HG02885 (cell line): ENCODE results near the gene RAPGEF2.
"Not testable (repeated sequence)": the region's sequence is repeated elsewhere in the genome, so short reads cannot be mapped to it uniquely, and the experiment has no call there.

Experiments
- ATAC-seq: cut with Tn5 transposase; IDR thresholded peaks from one replicate; pipeline ENCODE4 v1.9.1; 2021; ENCODE audit warnings: mild to moderate bottlenecking; ENCODE audit not compliant: unreplicated experiment, poor library complexity

RAPGEF2 gene

DNA sequence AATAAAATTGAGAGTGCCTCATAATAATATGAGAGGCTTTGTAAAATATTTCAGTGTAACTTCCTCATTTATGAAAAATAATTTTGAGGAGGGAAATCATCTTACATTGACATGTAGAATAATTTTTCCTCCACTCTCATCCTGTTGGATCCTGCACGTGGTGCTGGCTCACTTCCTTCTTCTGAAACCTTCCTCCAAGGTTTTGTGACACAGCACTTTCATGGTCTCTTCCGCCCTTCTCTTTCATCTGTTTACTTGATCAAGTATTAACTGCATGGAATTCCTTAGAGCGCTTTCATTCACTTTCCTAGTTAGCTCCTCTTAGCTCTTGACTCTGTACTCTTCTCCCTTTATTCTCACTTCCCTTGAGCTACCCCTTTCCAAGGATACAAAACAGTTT is 246.5 kb downstream of the RAPGEF2 start:
- ATAC-seq, result no peak

DNA sequence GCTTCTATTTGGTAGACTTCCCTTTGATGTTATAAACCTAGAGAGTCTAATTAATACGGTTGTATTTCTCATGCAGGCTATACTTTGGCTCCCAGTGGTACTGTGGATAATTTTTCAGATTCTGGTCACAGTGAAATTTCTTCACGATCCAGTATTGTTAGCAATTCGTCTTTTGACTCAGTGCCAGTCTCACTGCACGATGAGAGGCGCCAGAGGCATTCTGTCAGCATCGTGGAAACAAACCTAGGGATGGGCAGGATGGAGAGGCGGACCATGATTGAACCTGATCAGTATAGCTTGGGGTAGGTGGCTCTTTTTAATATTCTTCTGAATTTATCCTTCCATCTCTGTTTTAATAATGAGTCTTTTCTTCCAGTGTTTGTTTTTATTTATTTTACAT is 249.7 kb downstream of the RAPGEF2 start:
- no peak for ATAC-seq

DNA sequence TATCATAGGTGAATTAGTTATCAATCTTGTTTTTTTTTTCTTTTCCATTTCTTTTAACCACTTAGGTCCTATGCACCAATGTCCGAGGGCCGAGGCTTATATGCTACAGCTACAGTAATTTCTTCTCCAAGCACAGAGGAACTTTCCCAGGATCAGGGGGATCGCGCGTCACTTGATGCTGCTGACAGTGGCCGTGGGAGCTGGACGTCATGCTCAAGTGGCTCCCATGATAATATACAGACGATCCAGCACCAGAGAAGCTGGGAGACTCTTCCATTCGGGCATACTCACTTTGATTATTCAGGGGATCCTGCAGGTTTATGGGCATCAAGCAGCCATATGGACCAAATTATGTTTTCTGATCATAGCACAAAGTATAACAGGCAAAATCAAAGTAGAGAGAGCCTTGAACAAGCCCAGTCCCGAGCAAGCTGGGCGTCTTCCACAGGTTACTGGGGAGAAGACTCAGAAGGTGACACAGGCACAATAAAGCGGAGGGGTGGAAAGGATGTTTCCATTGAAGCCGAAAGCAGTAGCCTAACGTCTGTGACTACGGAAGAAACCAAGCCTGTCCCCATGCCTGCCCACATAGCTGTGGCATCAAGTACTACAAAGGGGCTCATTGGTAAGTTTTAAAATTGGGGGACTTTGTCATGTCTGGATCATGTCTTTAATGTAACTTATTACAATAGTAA is 250.7 kb downstream of the RAPGEF2 start:
- no peak for ATAC-seq

DNA sequence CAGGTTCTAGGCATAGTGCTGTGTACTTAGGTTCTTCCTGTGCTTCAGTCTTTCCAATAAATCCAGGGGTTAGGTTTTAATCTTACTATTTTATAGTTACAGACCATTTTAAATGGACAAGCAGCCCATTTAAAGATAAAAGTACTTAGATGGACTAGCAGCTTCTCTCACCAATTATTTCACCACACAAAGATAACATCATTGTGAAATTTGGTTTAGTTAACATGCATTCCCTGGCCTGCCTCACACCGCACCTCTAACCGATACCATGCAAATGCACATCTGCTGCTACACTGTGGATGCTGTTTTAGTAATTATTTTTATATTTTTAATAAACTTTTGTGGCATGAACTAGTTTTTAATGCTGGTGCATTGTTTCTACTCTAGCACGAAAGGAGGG is 252.6 kb downstream of the RAPGEF2 start:
- ATAC-seq, result no peak

DNA sequence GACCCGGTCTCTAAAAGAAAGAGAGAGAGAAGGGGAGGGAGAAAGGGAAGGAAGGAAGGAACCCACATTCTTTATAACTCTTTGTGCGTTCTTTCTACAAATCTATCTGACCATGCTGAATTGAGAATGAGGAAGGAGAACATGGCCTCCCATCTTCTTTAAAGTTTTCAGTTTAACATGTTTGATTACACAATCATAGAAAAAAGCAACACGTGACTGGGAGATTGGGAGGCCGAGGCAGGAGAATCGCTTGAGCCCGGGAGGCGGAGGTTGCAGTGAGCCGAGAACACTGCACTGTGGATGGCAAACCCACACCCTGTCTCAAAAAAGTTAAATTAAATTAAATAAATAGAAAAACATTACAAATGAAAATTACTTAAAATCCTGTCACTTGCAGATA is 254.5 kb downstream of the RAPGEF2 start:
- no peak for ATAC-seq

DNA sequence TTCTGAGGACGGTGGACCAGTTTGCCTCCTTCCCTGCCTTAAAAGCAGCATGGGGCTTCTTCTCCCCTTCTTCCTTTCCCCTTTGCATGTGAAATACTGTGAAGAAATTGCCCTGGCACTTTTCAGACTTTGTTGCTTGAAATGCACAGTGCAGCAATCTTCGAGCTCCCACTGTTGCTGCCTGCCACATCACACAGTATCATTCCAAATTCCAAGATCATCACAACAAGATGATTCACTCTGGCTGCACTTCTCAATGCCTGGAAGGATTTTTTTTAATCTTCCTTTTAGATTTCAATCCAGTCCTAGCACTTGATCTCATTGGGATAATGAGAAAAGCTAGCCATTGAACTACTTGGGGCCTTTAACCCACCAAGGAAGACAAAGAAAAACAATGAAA is 255.3 kb downstream of the RAPGEF2 start:
- ATAC-seq, result no peak

DNA sequence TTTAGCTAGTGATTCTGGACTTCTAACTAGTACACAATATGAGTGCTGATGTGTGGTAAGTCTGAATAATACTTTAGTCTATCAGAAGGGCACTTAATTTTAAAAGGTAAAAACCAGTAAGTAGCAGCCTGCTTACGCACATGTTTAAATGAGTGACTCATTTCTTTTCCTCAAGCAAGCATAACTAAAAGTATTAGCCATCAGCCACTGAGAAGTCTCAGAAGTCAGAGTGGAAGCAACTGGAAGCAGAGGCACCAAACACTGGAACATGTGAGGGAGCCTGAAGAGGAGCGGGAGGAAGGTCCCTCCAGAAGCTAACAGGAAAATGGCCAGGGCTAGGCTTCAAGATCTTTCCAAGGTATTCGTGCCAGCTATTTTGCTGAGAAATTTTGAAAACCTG is 257.7 kb downstream of the RAPGEF2 start:
- ATAC-seq, result no peak

DNA sequence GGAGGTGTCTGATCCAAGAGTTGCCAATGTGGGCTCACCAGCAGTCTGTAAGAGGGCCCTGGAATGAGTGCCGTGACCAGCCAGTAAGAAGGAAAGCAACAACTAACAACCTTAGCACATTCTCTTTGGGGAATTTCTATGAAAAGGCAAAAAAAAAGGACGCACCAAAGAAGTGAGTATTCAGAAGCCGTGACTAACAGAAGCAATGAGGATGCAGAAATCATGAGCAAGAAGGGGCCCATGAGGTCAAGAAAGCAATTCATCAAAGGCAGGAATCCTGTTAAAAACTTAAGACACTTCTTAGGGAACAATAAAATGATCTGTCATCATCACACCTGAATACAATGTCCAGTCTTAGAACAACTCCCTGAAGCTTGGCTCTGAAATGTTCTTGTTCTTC is 260.5 kb downstream of the RAPGEF2 start:
- no peak for ATAC-seq

DNA sequence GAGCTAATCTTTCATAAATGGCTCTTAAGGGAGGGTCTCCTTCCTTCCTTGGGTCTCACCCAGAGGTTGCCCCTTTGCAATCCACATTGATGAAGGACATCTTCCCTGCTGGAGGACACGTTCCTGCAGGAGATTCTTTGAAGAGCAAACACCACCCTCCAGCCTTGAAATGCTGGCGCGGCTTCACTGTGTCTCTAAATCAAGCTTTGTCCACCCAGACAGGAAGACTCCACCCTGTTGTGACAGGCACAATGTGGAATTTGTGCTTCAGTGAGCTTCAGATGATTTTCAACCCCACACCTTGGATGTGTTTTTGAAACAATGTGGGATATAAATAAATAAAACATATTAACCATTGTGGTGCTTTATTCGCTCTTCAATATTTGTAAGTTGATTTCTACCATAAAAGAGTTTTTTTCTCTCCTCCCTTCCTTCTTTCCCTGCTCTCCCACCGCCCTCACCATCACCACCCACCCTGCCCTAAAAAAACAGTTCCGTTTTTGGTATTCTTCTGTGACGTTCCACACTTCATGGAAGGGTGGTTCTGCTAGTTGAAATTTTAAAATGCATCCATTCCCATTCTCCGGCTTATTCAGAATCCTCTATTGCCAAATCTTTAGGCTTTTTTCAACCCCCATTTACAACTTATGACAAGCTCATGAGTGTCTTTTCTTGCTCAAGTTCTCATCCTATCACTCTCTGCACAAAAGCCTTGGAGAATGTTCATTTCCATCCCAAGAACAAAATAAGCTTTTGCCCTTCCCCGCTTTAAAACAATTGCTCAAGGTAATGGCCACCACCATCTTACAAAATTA is 264.3 kb downstream of the RAPGEF2 start:
- ATAC-seq, result peak; percentile 22

DNA sequence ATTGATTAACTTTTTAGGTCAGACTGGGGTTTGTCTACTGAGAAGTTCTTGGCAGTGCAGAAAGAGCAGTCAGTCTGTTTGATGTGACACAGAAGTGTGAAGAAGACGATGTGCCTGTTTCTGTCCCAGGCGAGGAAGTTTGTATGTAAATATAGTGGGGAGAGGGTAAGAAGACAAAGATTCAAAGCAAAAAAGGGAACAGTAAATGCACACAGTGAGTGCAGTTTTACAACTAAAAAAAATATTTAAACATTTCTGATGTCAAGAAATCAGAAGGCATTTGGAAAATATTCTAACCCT is 264.9 kb downstream of the RAPGEF2 start:
- ATAC-seq, result peak; percentile 87

DNA sequence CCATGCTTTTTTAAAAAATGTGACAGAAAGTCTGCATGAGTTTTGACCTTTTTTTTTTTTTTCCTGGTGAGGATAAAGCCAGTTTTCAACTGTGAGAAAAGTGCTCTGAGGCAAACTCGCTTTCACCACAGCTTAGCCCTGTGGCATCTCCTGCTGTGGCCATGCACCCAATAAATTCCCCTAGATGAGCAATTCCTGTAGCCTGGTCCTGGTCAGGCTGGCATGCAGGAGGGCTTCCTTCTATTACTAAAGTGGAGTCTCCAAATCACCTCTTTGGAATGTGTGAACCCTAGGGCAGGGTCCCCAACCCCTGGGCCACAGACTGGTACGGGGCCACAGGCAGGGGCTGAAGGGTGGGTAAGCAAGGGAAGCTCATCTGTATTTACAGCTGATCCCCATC is 265.4 kb downstream of the RAPGEF2 start:
- ATAC-seq, result no peak

DNA sequence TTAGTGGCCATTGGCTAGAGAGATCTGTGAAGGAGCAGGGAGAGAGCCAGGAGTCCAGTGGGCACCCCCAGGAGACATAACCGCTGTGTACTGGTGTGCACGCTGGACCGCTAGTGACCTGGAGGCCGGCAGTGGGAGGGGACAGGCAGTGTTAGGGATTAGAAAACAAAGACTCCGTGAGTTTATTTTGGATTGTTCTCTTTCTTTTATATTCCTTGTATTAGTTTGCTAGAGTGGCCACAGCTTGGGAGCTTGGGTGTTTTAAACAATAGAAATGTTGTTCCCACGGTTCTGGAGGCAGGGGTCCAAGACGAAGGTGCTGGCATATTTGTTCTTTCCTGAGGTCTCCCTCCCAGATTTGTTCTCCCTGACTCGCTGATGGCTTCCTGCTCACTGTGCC is 266.4 kb downstream of the RAPGEF2 start:
- no peak for ATAC-seq

DNA sequence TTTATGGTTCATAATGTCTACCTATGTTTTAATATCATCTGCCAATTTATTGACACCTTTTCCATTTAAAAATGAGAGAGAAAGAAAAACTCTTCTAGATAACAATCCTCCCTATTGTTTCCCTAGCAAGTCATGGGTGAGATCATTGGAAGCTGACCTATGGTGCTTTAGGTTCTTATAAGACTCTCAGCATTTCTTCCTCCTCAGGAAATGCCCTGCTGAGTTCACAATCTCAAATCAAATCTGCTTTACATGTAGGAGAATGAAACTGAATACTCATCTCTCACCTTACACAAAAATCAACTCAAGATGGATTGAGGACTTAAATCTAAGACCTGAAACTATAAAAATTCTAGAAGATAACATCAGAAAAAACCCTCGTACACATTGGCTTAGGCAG is 267.4 kb downstream of the RAPGEF2 start:
- ATAC-seq, result no peak

DNA sequence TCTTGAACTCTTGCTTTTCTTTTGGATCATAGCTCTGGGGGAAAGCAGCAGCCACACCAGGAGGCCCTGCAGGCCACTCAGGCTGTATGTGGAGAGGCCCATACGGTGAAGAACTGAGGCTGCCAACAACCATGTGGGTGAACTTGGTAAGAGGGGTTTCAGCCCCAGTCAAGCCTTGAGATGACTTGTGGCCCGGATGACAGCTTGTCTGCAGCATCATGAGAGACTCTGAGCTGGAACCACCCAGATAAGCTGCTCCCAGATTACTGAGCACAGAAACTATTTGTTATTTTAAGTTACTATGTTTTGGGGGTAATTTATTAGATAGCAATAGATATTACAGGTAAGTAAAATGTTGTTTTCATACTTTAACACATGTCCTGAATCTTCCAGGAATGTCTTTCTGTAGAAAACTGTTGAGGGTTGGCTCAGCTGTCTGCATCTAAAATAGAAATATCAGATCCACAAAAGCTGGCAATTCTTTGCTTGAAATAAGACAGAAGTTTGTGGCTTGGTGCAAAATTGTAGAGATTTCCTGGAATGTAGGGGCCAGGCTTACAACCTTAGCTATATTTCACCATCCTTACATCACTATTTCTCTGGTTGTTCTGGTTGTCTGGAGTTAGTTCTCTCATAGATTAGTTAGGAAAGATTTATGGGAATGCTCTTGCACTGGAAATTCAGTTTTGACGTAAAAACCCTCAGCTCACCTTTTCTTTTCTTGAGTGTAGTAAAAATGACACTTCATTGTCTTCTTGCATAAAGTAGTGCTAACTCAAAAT is 272.1 kb downstream of the RAPGEF2 start:
- ATAC-seq, result no peak

DNA sequence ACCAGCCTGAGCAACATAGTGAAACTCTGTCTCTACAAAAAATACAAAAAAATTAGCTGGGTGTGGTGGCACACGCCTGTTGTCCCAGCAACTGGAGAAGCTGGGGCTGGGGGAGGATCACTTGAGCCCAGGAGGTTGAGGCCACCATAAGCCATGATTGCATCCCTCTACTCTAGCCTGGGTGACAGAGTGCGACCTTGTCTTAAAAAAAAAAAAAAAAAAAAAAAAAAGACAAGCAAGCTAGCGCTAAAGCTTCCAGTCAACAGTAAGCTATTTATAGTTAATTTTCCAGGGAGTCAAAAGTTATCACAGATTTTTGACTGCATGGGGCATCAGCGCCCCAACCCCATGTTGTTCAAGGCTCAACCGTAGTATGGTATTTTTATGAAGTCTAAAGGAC is 273.4 kb downstream of the RAPGEF2 start:
- ATAC-seq, result no peak

DNA sequence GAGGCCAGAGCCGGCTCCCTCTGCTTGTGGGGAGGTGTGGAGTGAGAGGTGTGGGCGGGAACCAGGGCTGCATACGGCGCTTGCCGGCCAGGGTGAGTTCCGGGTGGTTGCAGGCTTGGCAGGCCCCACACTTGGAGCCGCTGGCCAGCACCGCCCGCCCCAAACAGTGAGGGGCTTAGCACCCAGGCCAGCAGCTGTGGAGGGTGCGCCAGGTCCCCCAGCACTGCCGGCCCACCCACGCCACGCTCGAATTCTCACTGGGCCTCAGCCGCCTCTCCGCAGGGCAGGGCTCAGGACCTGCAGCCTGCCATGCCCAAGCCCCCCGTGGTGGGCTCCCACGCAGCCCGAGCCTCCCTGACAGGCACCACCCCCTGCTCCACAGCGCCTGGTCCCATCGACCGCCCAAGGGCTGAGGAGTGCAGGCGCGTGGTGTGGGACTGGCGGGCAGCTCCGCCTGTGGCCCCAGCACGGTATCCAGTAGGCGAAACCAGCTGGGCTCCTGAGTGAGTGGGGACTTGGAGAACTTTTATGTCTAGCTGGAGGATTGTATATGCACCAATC is 275.3 kb downstream of the RAPGEF2 start:
- ATAC-seq, result no peak

DNA sequence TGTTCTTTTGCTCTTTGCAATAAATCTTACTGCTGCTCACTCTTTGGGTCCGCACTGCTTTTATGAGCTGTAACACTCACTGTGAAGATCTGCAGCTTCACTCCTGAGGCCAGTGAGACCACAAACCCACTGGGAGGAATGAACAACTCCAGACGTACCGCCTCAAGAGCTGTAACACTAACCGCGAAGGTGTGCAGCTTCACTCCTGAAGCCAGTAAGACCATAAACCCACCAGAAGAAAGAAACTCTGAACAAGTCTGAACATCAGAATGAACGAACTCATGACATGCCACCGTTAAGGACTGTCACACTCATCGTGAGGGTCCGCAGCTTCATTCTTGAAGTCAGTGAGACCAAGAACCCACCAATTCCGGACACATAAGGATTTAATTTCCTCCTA is 276.2 kb downstream of the RAPGEF2 start:
- not testable (repeated sequence) for ATAC-seq

DNA sequence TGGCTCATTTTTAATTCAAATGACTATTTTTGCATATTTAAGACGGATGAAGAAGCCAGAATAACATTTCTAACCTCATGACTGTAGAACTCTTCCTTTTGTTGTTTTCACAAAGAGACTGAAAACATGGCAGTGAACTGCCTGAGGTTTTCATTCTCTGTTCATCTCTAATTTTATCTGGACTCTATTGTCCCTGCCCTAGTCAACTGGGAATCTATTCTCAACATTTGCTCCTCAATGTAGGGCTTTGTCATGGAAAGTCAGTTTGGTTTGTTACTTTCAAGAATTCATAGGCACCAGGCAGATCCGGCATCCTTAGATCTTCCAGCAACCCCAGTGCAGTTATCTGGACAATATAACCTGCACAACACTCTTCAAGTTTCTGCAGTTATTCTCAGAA is 277.0 kb downstream of the RAPGEF2 start:
- no peak for ATAC-seq

DNA sequence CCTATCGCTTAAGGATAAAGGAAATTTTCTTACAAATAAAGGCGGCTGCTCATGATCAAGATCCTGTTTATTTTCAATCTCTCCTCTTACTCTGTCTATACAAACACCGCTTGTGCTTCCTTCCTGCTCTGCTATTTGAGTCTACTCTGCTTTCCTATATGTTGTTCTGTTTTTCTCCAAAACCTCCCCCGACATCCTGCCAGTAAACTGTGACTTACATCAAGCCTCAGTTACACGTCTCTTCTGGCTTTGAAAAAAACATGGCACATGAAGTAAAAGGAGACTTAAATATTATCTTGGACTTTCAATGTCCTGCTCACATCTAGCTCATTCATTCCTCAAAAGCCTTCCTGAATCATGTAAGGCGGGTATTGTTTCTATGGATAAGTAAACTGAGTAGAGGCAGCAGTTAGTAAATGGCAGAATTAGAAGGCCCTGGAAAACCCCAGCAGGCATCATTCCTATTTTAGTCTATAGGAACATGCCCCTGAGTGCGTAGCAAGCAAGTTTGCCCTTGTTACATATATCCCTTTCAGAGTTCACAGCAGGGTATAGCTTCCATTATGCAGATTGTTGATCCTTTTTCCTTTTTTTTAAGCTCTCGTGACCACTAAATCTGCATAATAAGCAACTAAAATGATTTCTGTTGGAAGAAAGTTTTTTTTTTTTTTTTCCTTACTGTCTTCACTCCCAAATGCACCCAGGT is 280.1 kb downstream of the RAPGEF2 start:
- ATAC-seq, result peak; percentile 35

DNA sequence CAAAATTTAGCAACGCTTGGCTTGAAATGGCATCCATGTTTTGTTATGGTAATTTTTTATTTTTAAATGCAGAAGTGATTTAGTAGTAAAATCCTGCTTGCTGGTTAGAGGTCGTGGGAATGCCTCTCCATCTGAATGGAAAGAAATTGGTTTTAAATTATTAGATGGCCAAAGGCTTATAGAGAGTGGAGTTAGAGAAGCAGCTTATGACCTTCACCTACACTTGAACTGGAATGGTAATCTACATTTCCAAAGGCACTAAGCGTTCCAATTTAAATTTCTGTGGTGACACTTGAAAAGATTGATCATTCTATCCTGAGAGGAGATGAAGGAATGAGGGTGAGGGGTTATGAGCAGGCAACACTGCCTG is 280.7 kb downstream of the RAPGEF2 start:
- ATAC-seq, result no peak

DNA sequence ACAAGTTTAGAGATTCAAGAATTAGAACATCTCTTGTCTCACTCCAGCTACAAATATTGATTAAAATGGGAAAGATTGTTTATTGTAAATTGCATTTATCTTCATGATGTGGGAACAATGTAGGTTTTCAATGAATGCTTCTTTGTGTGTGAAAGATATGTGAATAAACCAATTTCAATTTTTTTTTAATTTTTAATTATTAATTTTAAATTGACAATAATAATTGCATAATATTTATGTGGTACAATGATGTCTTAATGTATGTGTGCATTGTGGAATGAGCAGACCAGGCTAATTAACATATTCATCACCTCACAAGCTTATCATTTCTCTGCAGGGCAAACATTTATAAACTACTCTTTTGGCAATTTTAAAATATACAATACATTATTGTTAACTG is 281.1 kb downstream of the RAPGEF2 start:
- ATAC-seq, result no peak
